Vagina (tissue), 2 donors: ENCODE data around the gene SCAMP3.

ENCODE experiments used
- POLR2A ChIP-seq, 2 donors: fragments of 450-650 bp; IDR thresholded peaks; one replicate each; pipeline ENCODE4 v1.6.1; 2017; ENCODE audit warnings: antibody characterized with exemption in 2 of 2, mild to moderate bottlenecking in 2 of 2, moderate library complexity in 2 of 2
- POLR2AphosphoS5 ChIP-seq, 2 donors: sonication (generic); formaldehyde crosslinking; IDR thresholded peaks; one replicate each; pipeline ENCODE4 v1.9.0; 2017; ENCODE audit warnings: antibody characterized with exemption in 2 of 2, mild to moderate bottlenecking in 2 of 2, low read depth in 1 of 2; ENCODE audit not compliant: insufficient read depth in 1 of 2
- TF ChIP-seq, protein P1 (sequence below), 3 experiments: fragments of 450-650 bp in 2 of 3; fragments of 200-600 bp in 1 of 3; sonication (generic) in 1 of 3; IDR thresholded peaks; one replicate each; pipeline ENCODE4 v1.5.1; 2017 to 2019; ENCODE audit warnings: antibody characterized with exemption in 3 of 3, mild to moderate bottlenecking in 2 of 3, moderate library complexity in 2 of 3

DNA sequence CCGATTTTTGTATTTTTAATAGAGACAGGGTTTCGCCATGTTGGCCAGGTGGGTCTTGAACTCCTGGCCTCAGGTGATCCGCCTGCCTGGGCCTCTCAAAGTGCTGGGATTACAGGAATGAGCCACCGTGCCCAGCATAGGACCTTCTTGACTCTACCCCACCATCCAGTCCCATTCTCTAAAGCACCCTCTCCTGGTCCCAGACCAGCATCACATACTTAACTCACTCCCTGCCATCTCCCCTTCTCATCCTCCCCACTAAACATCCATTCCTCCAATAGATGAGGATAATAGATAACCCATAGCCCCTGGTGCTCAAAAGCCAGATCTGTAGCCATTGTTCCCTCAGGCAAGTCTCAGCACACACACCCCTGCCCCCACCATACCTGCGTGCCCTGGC, 9.0 kb downstream of the SCAMP3 start:
- TF ChIP-seq, protein P1, sequence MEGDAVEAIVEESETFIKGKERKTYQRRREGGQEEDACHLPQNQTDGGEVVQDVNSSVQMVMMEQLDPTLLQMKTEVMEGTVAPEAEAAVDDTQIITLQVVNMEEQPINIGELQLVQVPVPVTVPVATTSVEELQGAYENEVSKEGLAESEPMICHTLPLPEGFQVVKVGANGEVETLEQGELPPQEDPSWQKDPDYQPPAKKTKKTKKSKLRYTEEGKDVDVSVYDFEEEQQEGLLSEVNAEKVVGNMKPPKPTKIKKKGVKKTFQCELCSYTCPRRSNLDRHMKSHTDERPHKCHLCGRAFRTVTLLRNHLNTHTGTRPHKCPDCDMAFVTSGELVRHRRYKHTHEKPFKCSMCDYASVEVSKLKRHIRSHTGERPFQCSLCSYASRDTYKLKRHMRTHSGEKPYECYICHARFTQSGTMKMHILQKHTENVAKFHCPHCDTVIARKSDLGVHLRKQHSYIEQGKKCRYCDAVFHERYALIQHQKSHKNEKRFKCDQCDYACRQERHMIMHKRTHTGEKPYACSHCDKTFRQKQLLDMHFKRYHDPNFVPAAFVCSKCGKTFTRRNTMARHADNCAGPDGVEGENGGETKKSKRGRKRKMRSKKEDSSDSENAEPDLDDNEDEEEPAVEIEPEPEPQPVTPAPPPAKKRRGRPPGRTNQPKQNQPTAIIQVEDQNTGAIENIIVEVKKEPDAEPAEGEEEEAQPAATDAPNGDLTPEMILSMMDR (IDR thresholded peaks at IDR 0.05), result no peak
- no peak for TF ChIP-seq POLR2AphosphoS5 (IDR thresholded peaks at IDR 0.05; ENCODE audit: insufficient read depth in 1 of 2, low read depth in 1 of 2)
- no peak for TF ChIP-seq POLR2A (IDR thresholded peaks at IDR 0.05)
